ENCODE measurements around the gene C19orf73. TPM values are rescaled to one million over a fixed set of nuclear protein-coding genes. Genes with fewer than 3 reads are reported as not detected.

Gene C19orf73
- total and polyA plus RNA-seq, 2 experiments from 2014 or later, result 8.1 to 9.1 TPM

GRCh38 chr19:49133621-49134454 lies 14.9 kb upstream of the C19orf73 start:
- Histone ChIP-seq H3K9me2 (ENCODE audit: insufficient read depth) (no peaks in the 10 kb centered on the region), H3K4me2 (peak overlapping the region; percentile 77), H3K79me2 (replicated peaks; ENCODE audit: insufficient read depth) (no peaks in the 10 kb centered on the region), H2AFZ (peak overlapping the region; percentile 94), H3K27ac (ENCODE audit: low read depth) (no peak overlapping the region), H3K27me3 (ENCODE audit: insufficient read depth) (no peaks in the 10 kb centered on the region), H3K36me3 (ENCODE audit: insufficient read depth) (peaks cover 3% of the 10 kb centered on the region; the same call in 1 of the 2 replicates), H3K4me1 (ENCODE audit: insufficient read depth) (peaks cover 14% of the 10 kb centered on the region), H4K20me1 (replicated peaks; ENCODE audit: insufficient read depth) (no peaks in the 10 kb centered on the region), H3F3A (replicated peaks; ENCODE audit: low read depth) (peaks cover 17% of the 10 kb centered on the region; the same call in 1 of the 2 replicates), H3K4me3 (peak overlapping the region; percentile 67)
- no peak for TF ChIP-seq NANOG (IDR thresholded peaks at IDR 0.05; ENCODE audit: borderline replicate concordance)
- TF ChIP-seq, protein P1, sequence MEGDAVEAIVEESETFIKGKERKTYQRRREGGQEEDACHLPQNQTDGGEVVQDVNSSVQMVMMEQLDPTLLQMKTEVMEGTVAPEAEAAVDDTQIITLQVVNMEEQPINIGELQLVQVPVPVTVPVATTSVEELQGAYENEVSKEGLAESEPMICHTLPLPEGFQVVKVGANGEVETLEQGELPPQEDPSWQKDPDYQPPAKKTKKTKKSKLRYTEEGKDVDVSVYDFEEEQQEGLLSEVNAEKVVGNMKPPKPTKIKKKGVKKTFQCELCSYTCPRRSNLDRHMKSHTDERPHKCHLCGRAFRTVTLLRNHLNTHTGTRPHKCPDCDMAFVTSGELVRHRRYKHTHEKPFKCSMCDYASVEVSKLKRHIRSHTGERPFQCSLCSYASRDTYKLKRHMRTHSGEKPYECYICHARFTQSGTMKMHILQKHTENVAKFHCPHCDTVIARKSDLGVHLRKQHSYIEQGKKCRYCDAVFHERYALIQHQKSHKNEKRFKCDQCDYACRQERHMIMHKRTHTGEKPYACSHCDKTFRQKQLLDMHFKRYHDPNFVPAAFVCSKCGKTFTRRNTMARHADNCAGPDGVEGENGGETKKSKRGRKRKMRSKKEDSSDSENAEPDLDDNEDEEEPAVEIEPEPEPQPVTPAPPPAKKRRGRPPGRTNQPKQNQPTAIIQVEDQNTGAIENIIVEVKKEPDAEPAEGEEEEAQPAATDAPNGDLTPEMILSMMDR (conservative IDR thresholded peaks at IDR 0.05; ENCODE audit: low read depth in 2 of 2), result peak in 1 of 2 experiments; percentile 38; a peak in 1 of 4 replicates
- TF ChIP-seq, protein P2, sequence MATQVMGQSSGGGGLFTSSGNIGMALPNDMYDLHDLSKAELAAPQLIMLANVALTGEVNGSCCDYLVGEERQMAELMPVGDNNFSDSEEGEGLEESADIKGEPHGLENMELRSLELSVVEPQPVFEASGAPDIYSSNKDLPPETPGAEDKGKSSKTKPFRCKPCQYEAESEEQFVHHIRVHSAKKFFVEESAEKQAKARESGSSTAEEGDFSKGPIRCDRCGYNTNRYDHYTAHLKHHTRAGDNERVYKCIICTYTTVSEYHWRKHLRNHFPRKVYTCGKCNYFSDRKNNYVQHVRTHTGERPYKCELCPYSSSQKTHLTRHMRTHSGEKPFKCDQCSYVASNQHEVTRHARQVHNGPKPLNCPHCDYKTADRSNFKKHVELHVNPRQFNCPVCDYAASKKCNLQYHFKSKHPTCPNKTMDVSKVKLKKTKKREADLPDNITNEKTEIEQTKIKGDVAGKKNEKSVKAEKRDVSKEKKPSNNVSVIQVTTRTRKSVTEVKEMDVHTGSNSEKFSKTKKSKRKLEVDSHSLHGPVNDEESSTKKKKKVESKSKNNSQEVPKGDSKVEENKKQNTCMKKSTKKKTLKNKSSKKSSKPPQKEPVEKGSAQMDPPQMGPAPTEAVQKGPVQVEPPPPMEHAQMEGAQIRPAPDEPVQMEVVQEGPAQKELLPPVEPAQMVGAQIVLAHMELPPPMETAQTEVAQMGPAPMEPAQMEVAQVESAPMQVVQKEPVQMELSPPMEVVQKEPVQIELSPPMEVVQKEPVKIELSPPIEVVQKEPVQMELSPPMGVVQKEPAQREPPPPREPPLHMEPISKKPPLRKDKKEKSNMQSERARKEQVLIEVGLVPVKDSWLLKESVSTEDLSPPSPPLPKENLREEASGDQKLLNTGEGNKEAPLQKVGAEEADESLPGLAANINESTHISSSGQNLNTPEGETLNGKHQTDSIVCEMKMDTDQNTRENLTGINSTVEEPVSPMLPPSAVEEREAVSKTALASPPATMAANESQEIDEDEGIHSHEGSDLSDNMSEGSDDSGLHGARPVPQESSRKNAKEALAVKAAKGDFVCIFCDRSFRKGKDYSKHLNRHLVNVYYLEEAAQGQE (IDR thresholded peaks at IDR 0.05; ENCODE audit: unreplicated experiment), result no peak
- TF ChIP-seq CREB1 (CRISPR knock-in tag; IDR thresholded peaks at IDR 0.05; ENCODE audit: low read depth), result no peak
- ATAC-seq (peak; percentile 62), DNase-seq (ENCODE audit: low spot score) (peak; percentile 91)
- H3K9me3 Mint-ChIP-seq, result no peaks in the 10 kb centered on the region
- H3K27ac Mint-ChIP-seq, result no peak overlapping the region
- peaks cover 15% of the 10 kb centered on the region for H3K27me3 Mint-ChIP-seq (ENCODE audit: insufficient read depth, low read depth, poor library complexity)
- peaks cover 25% of the 10 kb centered on the region for H3K4me1 Mint-ChIP-seq
- H3K36me3 Mint-ChIP-seq (ENCODE audit: low read depth), result peaks cover 39% of the 10 kb centered on the region
- peak overlapping the region; percentile 64 for H3K4me3 Mint-ChIP-seq

GRCh38 chr19:49132974-49133609 lies 14.1 kb upstream of the C19orf73 start:
- H3K36me3 Mint-ChIP-seq (ENCODE audit: low read depth), result peaks cover 39% of the 10 kb centered on the region
- no peaks in the 10 kb centered on the region for H4K20me1 ChIP-seq (replicated peaks; ENCODE audit: insufficient read depth)
- no peaks in the 10 kb centered on the region for H3K9me3 Mint-ChIP-seq
- H3K4me1 Mint-ChIP-seq, result peaks cover 30% of the 10 kb centered on the region
- H3K4me1 ChIP-seq (ENCODE audit: insufficient read depth), result peaks cover 18% of the 10 kb centered on the region
- no peak overlapping the region for H3K27ac Mint-ChIP-seq
- DNase-seq (ENCODE audit: low spot score), result peak; percentile 84
- peaks cover 3% of the 10 kb centered on the region; the same call in 1 of the 2 replicates for H3K36me3 ChIP-seq (ENCODE audit: insufficient read depth)
- TF ChIP-seq POLR2AphosphoS5 (IDR thresholded peaks at IDR 0.05; ENCODE audit: low read depth), result 0 out of 2 replicates have a peak, but pooled peaks have one; percentile 31
- TF ChIP-seq, protein P2 (IDR thresholded peaks at IDR 0.05; ENCODE audit: unreplicated experiment), result no peak
- peaks cover 15% of the 10 kb centered on the region for H3K27me3 Mint-ChIP-seq (ENCODE audit: insufficient read depth, low read depth, poor library complexity)
- peak overlapping the region; percentile 94 for H2AFZ ChIP-seq
- ATAC-seq, result peak; percentile 21
- peak overlapping the region; percentile 64 for H3K4me3 Mint-ChIP-seq
- no peaks in the 10 kb centered on the region for H3K79me2 ChIP-seq (replicated peaks; ENCODE audit: insufficient read depth)
- peaks cover 20% of the 10 kb centered on the region; the same call in 1 of the 2 replicates for H3F3A ChIP-seq (replicated peaks; ENCODE audit: low read depth)
- H3K27ac ChIP-seq (ENCODE audit: low read depth), result no peak overlapping the region
- no peaks in the 10 kb centered on the region for H3K27me3 ChIP-seq (ENCODE audit: insufficient read depth)
- no peaks in the 10 kb centered on the region for H3K9me2 ChIP-seq (ENCODE audit: insufficient read depth)
- peak overlapping the region; percentile 67 for H3K4me3 ChIP-seq
- H3K4me2 ChIP-seq, result peak overlapping the region; percentile 77

Measured in GM23338 (cell line).